IPS-18c (cell line): Measurements from ENCODE around the gene CNGB1.
A peak's percentile ranks its signal among the peaks of the same experiment; 100 is the strongest.
"Not testable (repeated sequence)": the region's sequence is repeated elsewhere in the genome, so short reads cannot be mapped to it uniquely, and the experiment has no call there.

Experiments used
- H3K4me3 ChIP-seq: 2 replicates; pipeline ENCODE4 v1.7.0; 2013; ENCODE audit warnings: low read depth, mild to moderate bottlenecking, low read length, moderate library complexity; ENCODE audit not compliant: insufficient read depth
- H3K9me3 ChIP-seq: one replicate; pipeline ENCODE4 v1.6.1; 2013; ENCODE audit warnings: mild to moderate bottlenecking, low read length, moderate library complexity; ENCODE audit not compliant: control insufficient read depth, insufficient read depth

The CNGB1 gene

DNA sequence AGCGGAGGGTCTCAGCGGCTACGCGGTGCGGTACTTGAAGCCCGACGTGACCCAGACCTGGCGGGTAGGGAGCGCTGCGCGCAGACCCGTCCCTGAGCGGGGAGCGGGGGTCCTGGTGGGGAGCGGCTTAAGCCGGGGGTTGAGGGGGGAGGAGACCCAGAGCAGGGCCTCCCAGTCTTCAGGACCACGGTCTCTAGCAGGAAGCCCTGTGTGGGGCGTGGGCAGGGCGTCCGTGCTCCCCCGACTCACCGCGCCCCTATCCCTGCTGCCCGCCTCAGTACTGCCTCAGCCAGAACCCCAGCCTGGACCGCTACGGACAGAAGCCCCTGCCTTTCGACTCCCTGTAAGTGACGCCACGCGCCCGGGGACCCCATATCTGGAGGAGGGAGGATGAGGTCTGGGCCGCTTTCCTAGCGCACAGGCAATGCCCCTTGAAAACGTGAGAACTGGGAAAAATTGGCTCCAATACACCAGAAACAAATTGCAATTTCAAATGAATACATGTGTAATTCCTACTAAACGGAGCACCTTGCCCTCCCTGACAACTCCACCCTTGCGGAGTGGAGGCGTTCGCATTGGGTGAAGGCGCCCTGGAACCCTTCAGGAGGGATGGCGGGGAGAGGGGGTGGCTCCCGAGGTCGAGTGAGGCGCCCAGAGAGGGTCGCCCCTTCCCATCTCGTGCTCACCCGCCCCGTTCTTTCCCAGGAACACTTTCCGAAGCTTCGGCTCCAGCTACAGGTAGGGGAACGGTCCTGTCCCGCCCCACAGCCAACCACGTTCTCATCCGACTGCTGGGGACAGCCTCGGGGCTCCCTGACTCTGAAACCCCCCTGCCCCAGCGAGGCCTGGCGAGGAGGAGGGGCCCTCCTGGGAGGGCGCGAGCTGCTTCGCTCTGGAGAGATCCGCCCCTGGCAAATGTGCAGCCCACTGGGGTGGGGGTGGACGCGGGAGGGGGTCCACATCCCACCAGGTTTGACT lies 14.6 kb upstream of the CNGB1 start:
- H3K4me3 ChIP-seq = peak overlapping the region; percentile 61

DNA sequence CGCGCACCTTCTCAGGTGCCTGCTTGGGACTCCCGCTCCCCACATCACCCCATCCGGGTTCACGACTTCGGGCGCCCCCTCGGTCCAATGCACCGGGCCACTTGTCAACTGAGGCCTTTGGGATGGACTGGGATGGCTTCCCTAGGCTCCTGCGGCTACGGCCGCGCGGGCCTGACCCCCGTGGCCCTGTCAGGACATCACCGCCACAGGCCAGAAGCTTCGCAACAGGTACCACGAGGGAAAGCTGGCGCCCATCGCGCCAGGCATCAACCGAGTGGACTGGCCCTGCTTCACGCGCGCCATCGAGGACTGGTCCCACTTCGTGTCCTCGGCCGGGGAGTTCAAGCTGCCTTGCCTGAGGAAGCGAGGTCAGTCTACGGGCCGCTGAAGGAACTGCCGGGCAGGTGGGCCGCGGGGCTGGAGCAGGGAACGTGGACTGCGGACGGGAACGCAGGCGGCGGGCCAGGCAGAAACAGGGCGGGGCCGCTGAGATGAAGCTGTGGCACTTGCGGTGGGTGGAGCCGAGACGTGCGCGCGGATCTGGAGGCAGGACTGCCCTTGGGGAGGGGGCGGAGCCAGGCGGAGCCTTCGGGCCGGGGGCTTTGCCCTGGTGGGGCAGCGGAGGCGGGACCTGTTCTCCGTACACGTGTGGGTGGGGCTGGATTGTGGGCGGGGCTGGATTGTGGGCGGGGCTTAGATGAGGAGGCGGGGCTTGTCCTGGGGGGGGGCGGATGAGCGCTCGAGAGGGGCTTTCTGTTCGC lies 13.7 kb upstream of the CNGB1 start:
- Histone ChIP-seq H3K9me3 (no peaks in the 10 kb centered on the region), H3K4me3 (peak overlapping the region; percentile 61)

More for the DNA sequence above, 14.6 kb upstream of the CNGB1 start:
- no peaks in the 10 kb centered on the region for H3K9me3 ChIP-seq

DNA sequence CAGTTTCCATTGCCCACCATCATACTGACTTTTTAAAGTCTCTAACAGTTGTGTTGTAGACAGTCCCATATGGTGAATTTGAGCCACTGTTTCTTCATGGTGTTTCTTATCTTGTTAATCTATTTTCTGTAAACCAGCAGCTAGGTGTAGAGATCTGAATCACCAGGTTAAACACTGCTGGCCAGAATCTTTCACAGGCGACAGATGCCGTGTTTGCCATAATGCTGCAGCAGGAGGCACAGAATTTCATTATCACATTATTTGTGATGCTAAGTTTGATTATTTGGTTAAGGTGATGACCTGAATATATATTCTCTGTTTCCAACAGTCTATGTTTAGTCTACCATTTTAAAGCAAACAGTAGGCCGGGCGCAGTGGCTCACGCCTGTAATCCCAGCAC lies 11.5 kb upstream of the CNGB1 start:
- no peaks in the 10 kb centered on the region for H3K9me3 ChIP-seq
- H3K4me3 ChIP-seq = no peak overlapping the region

GRCh38 chr16:57981636-57982035 lies 10.7 kb upstream of the CNGB1 start:
- Histone ChIP-seq H3K9me3 (no peaks in the 10 kb centered on the region), H3K4me3 (no peak overlapping the region)

- Histone ChIP-seq H3K4me3 (no peak overlapping the region), H3K9me3 (no peaks in the 10 kb centered on the region)
Measured at GRCh38 chr16:57979006-57979585, 8.2 kb upstream of the CNGB1 start.

DNA sequence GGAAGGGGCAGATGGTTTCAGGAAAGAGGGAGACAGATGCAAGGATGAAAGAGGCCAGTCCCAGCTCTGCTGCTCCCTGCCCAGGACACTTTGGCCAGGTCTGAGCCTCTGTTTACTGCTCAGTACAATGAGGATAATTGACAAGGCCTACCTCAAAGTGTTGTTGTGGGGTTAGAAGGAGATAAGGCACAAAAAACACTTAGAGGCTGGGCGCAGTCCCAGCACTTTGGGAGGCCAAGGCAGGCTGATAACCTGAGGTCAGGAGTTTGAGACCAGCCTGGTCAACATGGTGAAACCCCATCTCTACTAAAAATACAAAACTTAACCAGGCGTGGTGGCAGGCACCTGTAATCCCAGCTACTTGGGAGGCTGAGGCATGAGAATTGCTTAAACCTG lies 7.1 kb upstream of the CNGB1 start:
- H3K4me3 ChIP-seq, H3K9me3 ChIP-seq: not testable (repeated sequence)

GRCh38 chr16:57977418-57978069 lies 6.6 kb upstream of the CNGB1 start:
- Histone ChIP-seq H3K4me3 (no peak overlapping the region), H3K9me3 (no peaks in the 10 kb centered on the region)

- Histone ChIP-seq H3K9me3 (no peaks in the 10 kb centered on the region), H3K4me3 (no peak overlapping the region)
Measured at GRCh38 chr16:57976331-57976796, 5.4 kb upstream of the CNGB1 start.

- Histone ChIP-seq H3K9me3 (no peaks in the 10 kb centered on the region), H3K4me3 (no peak overlapping the region)
Measured at GRCh38 chr16:57972306-57972705, 1.4 kb upstream of the CNGB1 start.

DNA sequence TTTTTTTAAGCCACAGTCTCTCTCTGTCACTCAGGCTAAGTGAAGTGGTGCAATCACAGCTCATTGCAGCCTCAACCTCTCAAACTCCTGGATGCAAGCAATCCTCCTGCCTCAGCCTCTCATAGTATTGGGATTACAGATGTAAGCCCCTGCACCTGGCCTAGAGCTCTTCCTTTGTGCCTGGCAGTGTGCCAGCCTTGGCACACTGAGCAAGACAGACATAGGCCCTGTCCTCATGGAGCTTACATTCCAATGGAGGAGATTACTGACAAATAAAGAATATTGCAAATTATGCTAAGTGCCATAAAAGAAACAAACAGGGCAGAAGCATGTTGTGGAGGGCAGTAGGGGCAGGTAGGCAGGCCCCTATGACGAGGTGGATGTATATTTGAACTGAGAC lies 920 bp upstream of the CNGB1 start:
- Histone ChIP-seq H3K4me3 (no peak overlapping the region), H3K9me3 (no peaks in the 10 kb centered on the region)

GRCh38 chr16:57970319-57970718 lies 609 bp downstream of the CNGB1 start:
- H3K9me3 ChIP-seq = no peaks in the 10 kb centered on the region
- no peak overlapping the region for H3K4me3 ChIP-seq

DNA sequence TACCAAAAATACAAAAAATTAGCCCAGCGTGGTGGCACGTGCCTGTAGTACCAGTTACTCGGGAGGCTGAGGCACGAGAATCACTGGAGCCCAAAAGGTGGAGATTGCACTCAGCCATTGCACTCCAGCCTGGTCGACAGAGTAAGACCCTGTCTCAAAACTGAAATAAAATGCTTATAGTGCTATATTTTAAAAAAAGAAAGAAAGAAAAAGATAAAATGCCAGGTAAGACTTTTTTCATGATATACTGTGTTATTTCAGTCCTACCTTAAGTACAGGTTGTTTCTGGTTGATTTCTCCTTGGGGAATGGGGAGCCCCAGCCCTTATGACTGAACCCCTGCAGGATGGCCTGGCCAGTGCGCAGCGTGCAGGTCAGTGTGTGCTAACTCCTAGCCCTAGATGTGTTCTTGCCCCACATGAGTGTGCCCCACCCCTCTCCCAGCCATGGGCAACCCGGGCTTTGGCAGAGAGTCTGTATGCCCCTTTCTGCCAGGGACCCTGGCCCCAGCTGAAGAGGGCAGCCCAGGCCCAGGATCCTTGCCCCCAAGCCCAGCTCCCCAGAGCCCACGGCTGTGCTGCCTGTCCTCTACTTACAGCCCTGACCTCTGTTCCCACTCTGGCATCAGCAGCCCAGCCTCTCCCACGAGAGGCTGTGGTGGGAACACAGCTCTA lies 1.3 kb downstream of the CNGB1 start:
- no peaks in the 10 kb centered on the region for H3K9me3 ChIP-seq

GRCh38 chr16:57967916-57968315 lies 3.0 kb downstream of the CNGB1 start:
- H3K4me3 ChIP-seq = no peak overlapping the region
- H3K9me3 ChIP-seq = no peaks in the 10 kb centered on the region

More for the DNA sequence above, 1.3 kb downstream of the CNGB1 start:
- no peak overlapping the region for H3K4me3 ChIP-seq

- Histone ChIP-seq H3K4me3 (no peak overlapping the region), H3K9me3 (no peaks in the 10 kb centered on the region)
Measured at GRCh38 chr16:57966986-57967385, 3.9 kb downstream of the CNGB1 start.

GRCh38 chr16:57966204-57966771 lies 4.6 kb downstream of the CNGB1 start:
- Histone ChIP-seq H3K4me3 (no peak overlapping the region), H3K9me3 (no peaks in the 10 kb centered on the region)

- Histone ChIP-seq H3K4me3 (no peak overlapping the region), H3K9me3 (no peaks in the 10 kb centered on the region)
Measured at GRCh38 chr16:57964157-57964700, 6.7 kb downstream of the CNGB1 start.
